ENCODE data around the gene ZGRF1. TPM values are rescaled to one million over a fixed set of nuclear protein-coding genes. Genes with fewer than 3 reads are reported as not detected.

ZGRF1 gene
- total RNA-seq, result 0.34 and 2.6 TPM in 2 replicates

DNA sequence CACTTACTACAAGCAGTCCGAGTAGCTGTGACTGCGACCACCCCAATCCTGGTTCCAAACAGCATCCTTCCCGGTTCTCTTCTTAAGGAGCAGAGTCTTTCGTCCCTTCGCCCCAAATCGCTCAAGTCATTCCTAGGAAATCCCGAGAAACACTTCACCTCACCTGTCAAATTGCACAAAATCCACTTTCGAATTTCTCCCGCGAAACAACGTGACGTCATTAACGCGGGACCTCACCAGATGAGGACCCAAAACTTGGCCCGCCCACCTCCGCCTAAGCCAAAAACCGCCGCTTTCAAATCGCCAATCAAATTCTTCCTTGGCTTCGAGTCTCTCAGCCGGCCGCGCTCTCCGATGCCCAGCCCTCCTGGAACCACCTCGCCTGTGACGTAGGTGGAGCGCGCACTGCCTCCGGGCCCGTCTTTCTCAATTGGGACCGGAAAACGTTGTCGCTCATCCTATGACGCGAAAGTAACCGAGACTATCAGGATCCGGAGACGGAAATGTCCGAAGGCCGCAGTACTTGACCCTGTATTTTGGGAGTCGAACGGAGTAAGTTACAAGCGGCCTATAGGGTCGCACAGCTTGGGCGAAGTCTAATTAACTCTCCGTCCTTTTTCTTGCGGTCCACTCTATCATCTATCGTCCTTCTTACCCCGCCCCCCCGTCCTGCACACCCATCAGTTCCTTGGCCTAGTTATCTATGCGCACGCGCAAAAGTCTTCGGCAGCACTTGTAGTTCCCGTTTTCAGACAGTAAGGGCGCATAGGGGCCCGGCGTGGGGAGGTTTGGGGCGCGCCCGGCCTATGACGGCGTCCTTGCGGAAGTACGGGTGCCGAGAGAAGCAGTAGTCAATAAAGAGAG, at the start of gene ZGRF1, which contains the start of gene LARP7:
ZGRF1 (minus strand) TSS at position 222 of the 864 bp plus-strand sequence. CDS start 3,733 bp downstream, outside the sequence.
LARP7 (plus strand) TSS at position 456 of the 864 bp plus-strand sequence. CDS start 7,527 bp downstream, outside the sequence.

GRCh38 chr4:112516066-112516470, 120.6 kb downstream of the ZGRF1 start, which contains the start of gene NEUROG2:
TSS of gene NEUROG2 (minus strand) at chr4:112516180. CDS start at chr4:112515475, 705 bp downstream.

Other genes starting within 250 kb of the ZGRF1 start
- not detected in 2 replicates for gene NEUROG2, start 120.7 kb downstream of the ZGRF1 start, total RNA-seq
- 18.1 and 23.3 TPM in 2 replicates for gene LARP7, start 234 bp upstream of the ZGRF1 start, total RNA-seq

Data from pericardium fibroblast (primary cell).